ENCODE data around the gene PRR23E.

PRR23E gene

GRCh38 chr3:127192576-127193232, at the start of gene PRR23E:
Gene PRR23E (plus strand): TSS chr3:127193131. CDS start chr3:127196686, 3,555 bp downstream.
- no peak for DNase-seq (ENCODE audit: low read depth in 2 of 2)

- DNase-seq (ENCODE audit: low read depth in 2 of 2) = no peak
Observed at GRCh38 chr3:127143172-127143571, 49.8 kb upstream of the PRR23E start.

GRCh38 chr3:127144631-127145030, 48.3 kb upstream of the PRR23E start:
- DNase-seq (ENCODE audit: low read depth in 2 of 2) = no peak

- no peak for DNase-seq (ENCODE audit: low read depth in 2 of 2)
Observed at GRCh38 chr3:127145266-127145665, 47.7 kb upstream of the PRR23E start.

GRCh38 chr3:127147291-127147885, 45.5 kb upstream of the PRR23E start:
- DNase-seq (ENCODE audit: low read depth in 2 of 2) = no peak

- DNase-seq (ENCODE audit: low read depth in 2 of 2) = no peak
Observed at GRCh38 chr3:127149621-127150310, 43.2 kb upstream of the PRR23E start.

- no peak for DNase-seq (ENCODE audit: low read depth in 2 of 2)
Observed at GRCh38 chr3:127150513-127151250, 42.2 kb upstream of the PRR23E start.

GRCh38 chr3:127151251-127151564, 41.7 kb upstream of the PRR23E start:
- no peak for DNase-seq (ENCODE audit: low read depth in 2 of 2)

GRCh38 chr3:127151992-127152650, 40.8 kb upstream of the PRR23E start:
- DNase-seq (ENCODE audit: low read depth in 2 of 2) = no peak

- no peak for DNase-seq (ENCODE audit: low read depth in 2 of 2)
Observed at GRCh38 chr3:127152684-127153505, 40.0 kb upstream of the PRR23E start.

GRCh38 chr3:127153506-127153815, 39.5 kb upstream of the PRR23E start:
- DNase-seq (ENCODE audit: low read depth in 2 of 2) = no peak

GRCh38 chr3:127156338-127157050, 36.4 kb upstream of the PRR23E start:
- no peak for DNase-seq (ENCODE audit: low read depth in 2 of 2)

- DNase-seq (ENCODE audit: low read depth in 2 of 2) = no peak
Observed at GRCh38 chr3:127157171-127157828, 35.6 kb upstream of the PRR23E start.

- no peak for DNase-seq (ENCODE audit: low read depth in 2 of 2)
Observed at GRCh38 chr3:127158614-127159229, 34.2 kb upstream of the PRR23E start.

- DNase-seq (ENCODE audit: low read depth in 2 of 2) = no peak
Observed at GRCh38 chr3:127159543-127159942, 33.4 kb upstream of the PRR23E start.

GRCh38 chr3:127161236-127161635, 31.7 kb upstream of the PRR23E start:
- no peak for DNase-seq (ENCODE audit: low read depth in 2 of 2)

- no peak for DNase-seq (ENCODE audit: low read depth in 2 of 2)
Observed at GRCh38 chr3:127161973-127162579, 30.9 kb upstream of the PRR23E start.

- DNase-seq (ENCODE audit: low read depth in 2 of 2) = no peak
Observed at GRCh38 chr3:127162947-127163645, 29.8 kb upstream of the PRR23E start.

GRCh38 chr3:127164615-127165014, 28.3 kb upstream of the PRR23E start:
- no peak for DNase-seq (ENCODE audit: low read depth in 2 of 2)
